Prostate gland (tissue), 2 donors: Measurements from ENCODE around the gene COLEC12.

Experiments
- CTCF ChIP-seq, 4 experiments: fragments of 200-600 bp in 2 of 4; fragments of 450-650 bp in 2 of 4; sonication (generic) in 2 of 4; IDR thresholded peaks; 1 replicate in 3 of 4; 2 replicates in 1 of 4; pipeline ENCODE4 v1.5.1; 2016 to 2019; ENCODE audit warnings: antibody characterized with exemption in 4 of 4, mild to moderate bottlenecking in 2 of 4, moderate library complexity in 2 of 4
- POLR2A ChIP-seq: fragments of 450-650 bp; IDR thresholded peaks from one replicate; pipeline ENCODE4 v1.6.1; 2016; ENCODE audit warnings: antibody characterized with exemption, mild to moderate bottlenecking

- TF ChIP-seq CTCF (IDR thresholded peaks at IDR 0.05) (no peak), POLR2A (no peak)
Observed at GRCh38 chr18:376311-376710, 124.2 kb downstream of the COLEC12 start.
